CD8-positive, alpha-beta memory T cell (primary cell): ENCODE measurements around the gene NFIX. TPM values are rescaled to one million over a fixed set of nuclear protein-coding genes. Genes with fewer than 3 reads are reported as not detected.

ENCODE experiments used
- CTCF ChIA-PET: fragments of 350-600 bp; sonication (Branson Sonifier 250); formaldehyde crosslinking; loops from one replicate; lab custom pipeline; 2021; ENCODE audit warnings: antibody characterized with exemption; lab: Charles Lee
- POLR2A ChIA-PET: fragments of 350-600 bp; sonication (Branson Sonifier 250); formaldehyde crosslinking; loops from one replicate; lab custom pipeline; 2021; ENCODE audit warnings: antibody characterized with exemption; lab: Charles Lee
- DNase-seq, 5 donors: peaks; one replicate each; pipeline versions ENCODE4 v3.0.0 to v3.0.0-alpha.2; 2020 to 2022; ENCODE audit warnings: mixed read lengths in 1 of 5
- H3K27ac ChIP-seq: one replicate; pipeline ENCODE4 v1.7.0; 2013; ENCODE audit warnings: low read depth, mild to moderate bottlenecking, low read length, moderate library complexity
- H3K27me3 ChIP-seq: 2 replicates; pipeline ENCODE4 v1.7.0; 2013; ENCODE audit warnings: low read length, mild to moderate bottlenecking; ENCODE audit not compliant: insufficient read depth, poor library complexity, severe bottlenecking
- H3K36me3 ChIP-seq: 2 replicates; pipeline ENCODE4 v1.7.0; 2013; ENCODE audit warnings: mild to moderate bottlenecking, low read length, moderate library complexity; ENCODE audit not compliant: insufficient read depth
- H3K4me1 ChIP-seq: 2 replicates; pipeline ENCODE4 v1.7.0; 2013; ENCODE audit warnings: mild to moderate bottlenecking, low read length, moderate library complexity; ENCODE audit not compliant: insufficient read depth
- H3K4me3 ChIP-seq: 2 replicates; pipeline ENCODE4 v1.7.0; 2013; ENCODE audit warnings: mild to moderate bottlenecking, low read length
- H3K9me3 ChIP-seq: 2 replicates; pipeline ENCODE4 v1.7.0; 2013; ENCODE audit warnings: mild to moderate bottlenecking, low read length
- H3K27ac Mint-ChIP-seq, 8 donors: one replicate each; pipeline ENCODE4 v1.8.0; 2020 to 2021; ENCODE audit warnings: mixed read lengths in 8 of 8, mild to moderate bottlenecking in 6 of 8, inconsistent platforms in 3 of 8, moderate library complexity in 3 of 8
- H3K27me3 Mint-ChIP-seq, 2 donors: one replicate each; pipeline ENCODE4 v1.8.0; 2020 to 2021; ENCODE audit warnings: mixed read lengths in 2 of 2, mild to moderate bottlenecking in 1 of 2, moderate library complexity in 1 of 2
- H3K36me3 Mint-ChIP-seq, 3 donors: one replicate each; pipeline ENCODE4 v1.8.0; 2020 to 2021; ENCODE audit warnings: mixed read lengths in 3 of 3, inconsistent platforms in 1 of 3, mild to moderate bottlenecking in 1 of 3
- H3K4me1 Mint-ChIP-seq, 3 donors: one replicate each; pipeline ENCODE4 v1.8.0; 2020 to 2021; ENCODE audit warnings: mixed read lengths in 3 of 3, inconsistent platforms in 1 of 3, mild to moderate bottlenecking in 1 of 3
- H3K4me3 Mint-ChIP-seq, 7 donors: one replicate each; pipeline ENCODE4 v1.8.0; 2020 to 2021; ENCODE audit warnings: mixed read lengths in 7 of 7, mild to moderate bottlenecking in 6 of 7, moderate library complexity in 4 of 7, inconsistent platforms in 2 of 7
- H3K9me3 Mint-ChIP-seq, 5 donors: one replicate each; pipeline ENCODE4 v1.8.0; 2020 to 2022; ENCODE audit warnings: mixed read lengths in 5 of 5, mild to moderate bottlenecking in 3 of 5, moderate library complexity in 2 of 5, inconsistent platforms in 1 of 5
- polyA plus RNA-seq: library from polyadenylated mRNA; unstranded; fragments of 300-500 nt; fragmentation: Illumina TruSeq; gene quantifications from one replicate; pipeline ENCODE4 v1.2.3, GENCODE V29; 2021
- total RNA-seq, 2 experiments: library from RNA; stranded (reverse); gene quantifications; one replicate each; pipeline ENCODE4 v1.2.3, GENCODE V29; 2021

NFIX gene
- total and polyA plus RNA-seq, 3 experiments from 2014 or later, result 0.94 to 2.8 (median 2.3) TPM

DNA sequence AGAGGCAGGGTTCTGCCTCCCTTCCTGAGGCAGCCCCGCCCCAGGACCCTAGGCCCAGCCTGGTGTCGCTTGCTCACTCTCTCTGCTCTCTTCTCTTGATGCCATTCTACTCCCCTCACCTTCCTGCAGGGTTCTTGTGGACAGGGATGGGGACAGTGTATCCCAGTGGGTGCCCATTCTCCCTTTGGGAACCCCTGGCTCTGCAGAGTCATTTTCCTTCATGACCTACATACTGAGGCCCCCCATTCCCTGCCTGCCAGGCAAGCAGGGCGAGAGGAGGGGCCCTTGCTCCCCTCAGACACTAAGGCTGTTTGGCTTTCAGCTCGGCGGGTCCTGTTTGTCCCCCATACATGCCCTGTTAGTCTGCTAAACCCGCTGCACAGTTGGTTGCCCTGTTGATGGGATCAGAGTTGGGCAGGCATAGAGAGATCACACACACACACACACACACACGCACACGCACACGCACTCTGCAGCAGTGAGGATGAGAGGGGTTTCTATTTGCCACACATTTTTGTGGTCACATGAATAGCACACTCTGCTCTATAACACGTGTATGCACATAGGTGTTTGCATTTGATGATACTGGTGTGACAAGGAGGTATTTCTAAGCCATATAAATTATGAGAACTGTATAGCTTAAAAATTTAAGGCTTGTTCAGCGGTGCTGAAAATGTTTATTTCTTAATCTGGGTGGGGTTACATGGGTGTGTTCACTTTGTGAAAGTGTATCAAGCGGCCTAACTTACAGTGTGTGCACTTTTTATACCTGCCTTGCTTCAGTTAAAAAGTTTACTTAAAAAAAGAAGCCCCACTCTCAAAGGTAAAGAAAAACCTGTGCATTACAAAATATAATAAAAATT, 20.3 kb downstream of the NFIX start:
- H3K27ac ChIP-seq, result no peak overlapping the region
- H3K27me3 ChIP-seq, result peaks cover 34% of the 10 kb centered on the region
- ChIA-PET POLR2A (no interaction called here), CTCF (interaction anchor here (1.0 to 2.6 kb wide), 4 partner anchors 18 to 50 kb away, joined by 3 to 20 read pairs (median 3); no protein-coding TSS in a partner anchor)
- Mint-ChIP-seq H3K9me3 (peaks cover 0 to 4% (median 0%) of the 10 kb centered on the region in 5 donors), H3K27ac (peak overlapping the region in 2 of 8 donors; percentile 22 to 29), H3K36me3 (peaks cover 0 to 2% (median 0%) of the 10 kb centered on the region in 3 donors), H3K4me1 (peaks cover 23 to 29% (median 23%) of the 10 kb centered on the region in 3 donors), H3K4me3 (peak overlapping the region in 1 of 7 donors; percentile 12), H3K27me3 (peaks cover 47 to 78% of the 10 kb centered on the region in 2 donors)
- peaks cover 25% of the 10 kb centered on the region for H3K4me1 ChIP-seq
- no peaks in the 10 kb centered on the region for H3K9me3 ChIP-seq
- no peaks in the 10 kb centered on the region for H3K36me3 ChIP-seq
- H3K4me3 ChIP-seq, result no peak overlapping the region
- DNase-seq, result no peak

DNA sequence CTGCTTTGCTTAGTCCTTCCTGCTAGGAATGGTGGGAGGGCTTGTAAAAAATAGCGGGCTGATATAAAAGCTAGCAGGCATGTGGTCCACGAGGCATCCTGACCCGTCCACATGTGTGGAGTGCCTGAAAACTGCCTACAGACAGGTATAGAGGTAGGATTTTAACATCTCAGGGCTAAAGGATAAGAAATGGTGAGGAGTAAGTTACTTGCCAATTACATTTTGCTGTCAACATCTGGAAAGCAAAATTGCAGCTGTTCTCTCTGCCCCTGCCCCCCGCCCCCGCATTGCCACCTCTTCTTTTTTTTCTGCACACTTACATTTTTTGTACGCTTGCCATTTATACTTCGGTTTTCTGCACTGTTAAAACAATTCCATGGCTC, 21.0 kb downstream of the NFIX start:
- peaks cover 0 to 4% (median 0%) of the 10 kb centered on the region in 5 donors for H3K9me3 Mint-ChIP-seq
- POLR2A ChIA-PET, result no interaction called here

DNA sequence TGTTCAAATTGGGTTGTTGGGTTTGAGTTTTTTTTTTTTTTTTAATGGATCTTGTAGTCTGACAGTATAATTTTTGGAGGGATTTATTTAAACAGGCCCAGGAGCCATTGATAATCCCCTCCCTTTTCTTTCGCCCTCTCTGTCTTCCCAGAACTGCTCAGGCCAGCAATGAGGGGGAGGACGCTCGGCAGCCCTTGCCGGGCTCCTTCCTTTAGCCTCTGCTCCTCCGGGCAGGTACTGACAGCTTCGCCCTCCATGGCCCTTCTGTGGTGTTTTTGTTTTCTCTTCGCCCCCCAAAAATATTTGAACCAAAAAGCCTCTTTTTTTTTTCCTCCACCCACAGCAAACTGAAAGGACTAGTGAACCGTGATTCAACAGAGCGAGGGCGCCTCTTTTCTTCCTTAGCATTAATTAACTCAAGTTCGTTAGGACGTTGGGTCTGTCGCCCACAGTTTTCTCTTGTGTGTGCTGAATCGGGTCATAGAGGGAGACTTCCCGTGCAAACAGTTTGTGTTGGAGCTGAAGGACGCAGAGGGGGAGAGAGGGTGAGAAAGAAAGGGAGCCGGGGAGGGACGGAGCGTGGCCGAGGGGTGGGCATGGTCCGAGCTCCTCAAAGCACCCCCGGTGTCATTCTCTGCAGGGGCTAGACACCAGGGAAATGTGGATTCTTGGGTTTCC, 21.5 kb downstream of the NFIX start:
- Histone ChIP-seq H3K4me1 (peaks cover 25% of the 10 kb centered on the region), H3K4me3 (no peak overlapping the region), H3K27ac (peak overlapping the region; percentile 39), H3K36me3 (no peaks in the 10 kb centered on the region), H3K9me3 (no peaks in the 10 kb centered on the region), H3K27me3 (peaks cover 30% of the 10 kb centered on the region)
- ChIA-PET CTCF (no interaction called here), POLR2A (no interaction called here)
- peaks cover 23 to 27% (median 23%) of the 10 kb centered on the region in 3 donors for H3K4me1 Mint-ChIP-seq
- no peak for DNase-seq
- peaks cover 44 to 71% of the 10 kb centered on the region in 2 donors for H3K27me3 Mint-ChIP-seq
- no peak overlapping the region for H3K27ac Mint-ChIP-seq
- H3K9me3 Mint-ChIP-seq, result peaks cover 0 to 4% (median 0%) of the 10 kb centered on the region in 5 donors
- peaks cover 0 to 2% (median 0%) of the 10 kb centered on the region in 3 donors for H3K36me3 Mint-ChIP-seq
- H3K4me3 Mint-ChIP-seq, result peak overlapping the region in 1 of 7 donors; percentile 24

More for the DNA sequence above, 21.0 kb downstream of the NFIX start:
- H3K27me3 ChIP-seq, result peaks cover 34% of the 10 kb centered on the region
- peaks cover 47 to 74% of the 10 kb centered on the region in 2 donors for H3K27me3 Mint-ChIP-seq
- H3K36me3 Mint-ChIP-seq, result peaks cover 0 to 2% (median 0%) of the 10 kb centered on the region in 3 donors
- H3K27ac ChIP-seq, result no peak overlapping the region
- no peaks in the 10 kb centered on the region for H3K9me3 ChIP-seq
- H3K4me1 Mint-ChIP-seq, result peaks cover 23 to 29% (median 23%) of the 10 kb centered on the region in 3 donors
- no peak for DNase-seq
- H3K4me3 Mint-ChIP-seq, result peak overlapping the region in 1 of 7 donors; percentile 24
- CTCF ChIA-PET, result interaction anchor here (1.5 kb wide), 1 partner anchor 17 kb away, joined by 3 read pairs; no protein-coding TSS in a partner anchor
- no peak overlapping the region for H3K4me3 ChIP-seq
- H3K4me1 ChIP-seq, result peaks cover 25% of the 10 kb centered on the region
- no peaks in the 10 kb centered on the region for H3K36me3 ChIP-seq
- no peak overlapping the region for H3K27ac Mint-ChIP-seq

DNA sequence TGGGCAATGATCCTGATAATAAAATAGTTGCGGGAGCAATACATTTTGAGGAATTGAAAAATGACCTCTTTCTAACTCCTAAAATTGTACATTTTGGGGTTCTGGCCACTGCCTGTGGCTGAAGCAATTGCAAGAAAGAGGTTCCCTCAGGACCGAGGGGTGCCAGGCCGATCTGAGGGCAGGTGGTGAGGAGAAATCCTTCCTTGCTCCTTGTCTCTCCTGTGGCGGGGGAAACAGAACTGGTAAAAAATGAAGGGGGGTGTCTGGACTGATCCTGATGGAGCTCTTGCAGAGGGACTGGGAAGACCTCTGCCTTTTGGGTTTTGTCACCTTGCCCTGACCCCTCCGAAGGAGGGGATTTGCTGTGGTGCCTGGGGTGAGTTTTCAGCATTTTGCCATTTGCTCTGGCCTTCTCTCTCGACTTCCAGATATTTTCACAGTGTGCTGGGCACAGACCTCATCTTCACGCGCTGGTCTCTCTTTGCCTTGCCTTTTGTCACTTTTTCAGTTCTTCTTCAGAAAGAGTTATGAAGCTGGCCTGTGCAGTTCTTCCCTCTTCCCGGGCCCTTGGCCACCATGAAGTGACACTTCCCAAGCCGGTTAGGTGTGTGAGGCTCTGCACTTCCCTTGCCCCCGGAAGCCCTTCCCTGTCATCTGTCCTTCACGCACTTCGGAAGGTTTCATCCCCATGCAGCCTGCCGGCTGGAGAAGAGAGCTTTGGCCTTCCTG, 22.2 kb downstream of the NFIX start:
- Histone ChIP-seq H3K36me3 (no peaks in the 10 kb centered on the region), H3K27ac (peak overlapping the region; percentile 39), H3K4me3 (no peak overlapping the region), H3K4me1 (peaks cover 22% of the 10 kb centered on the region), H3K27me3 (peaks cover 25% of the 10 kb centered on the region), H3K9me3 (no peaks in the 10 kb centered on the region)
- peaks cover 22 to 28% (median 27%) of the 10 kb centered on the region in 3 donors for H3K4me1 Mint-ChIP-seq
- H3K27me3 Mint-ChIP-seq, result peaks cover 45 to 74% of the 10 kb centered on the region in 2 donors
- CTCF ChIA-PET, result interaction anchor here (1.2 kb wide), 1 partner anchor 52 kb away, joined by 3 read pairs; no protein-coding TSS in a partner anchor
- no peak overlapping the region for H3K4me3 Mint-ChIP-seq
- no peak for DNase-seq
- POLR2A ChIA-PET, result no interaction called here
- peaks cover 0 to 3% (median 0%) of the 10 kb centered on the region in 5 donors for H3K9me3 Mint-ChIP-seq
- H3K36me3 Mint-ChIP-seq, result peaks cover 0 to 2% (median 0%) of the 10 kb centered on the region in 3 donors
- no peak overlapping the region for H3K27ac Mint-ChIP-seq

DNA sequence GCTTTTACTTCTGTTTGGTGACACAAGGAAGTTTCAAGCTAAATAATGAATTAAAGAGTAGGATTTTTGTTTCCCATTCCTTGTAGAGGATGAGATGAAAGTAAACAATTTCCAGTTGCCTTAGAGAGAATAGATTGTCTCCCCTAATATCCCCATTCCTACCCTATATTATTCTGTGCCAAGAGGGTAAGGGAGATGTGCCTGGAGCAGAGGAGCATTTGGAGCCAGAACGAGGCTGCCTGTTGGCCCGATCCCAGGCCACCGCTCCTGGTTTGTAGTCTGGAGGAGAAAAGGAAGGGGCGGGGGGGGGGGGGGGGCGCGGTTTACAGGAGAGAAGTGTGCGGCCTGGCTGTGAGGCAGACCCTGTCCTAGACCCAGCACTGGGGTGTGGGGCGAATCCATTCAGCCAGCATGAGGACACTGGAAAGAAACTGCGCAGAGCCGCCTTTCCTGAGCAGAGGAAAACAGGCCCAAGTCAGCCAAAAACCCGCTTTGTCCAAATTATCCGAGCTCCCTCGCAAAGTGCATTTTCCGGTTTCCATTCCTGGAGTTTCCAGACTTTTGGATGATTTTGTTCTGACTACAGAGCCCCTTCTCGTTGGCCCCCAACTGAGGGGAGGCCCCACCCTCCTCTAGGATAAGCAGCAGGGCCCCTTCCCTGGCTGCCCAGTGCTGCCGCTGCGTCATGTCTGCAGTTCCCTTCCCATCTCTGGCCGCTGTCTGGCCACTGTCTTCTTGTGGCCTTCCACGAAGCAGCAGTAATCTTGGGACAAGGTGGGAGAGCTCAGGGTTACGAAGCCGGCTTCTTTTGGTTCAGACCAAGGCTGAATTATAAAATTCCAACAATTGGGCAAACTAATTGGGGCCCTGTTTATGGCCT, 23.0 kb downstream of the NFIX start:
- no peak overlapping the region for H3K4me3 ChIP-seq
- Mint-ChIP-seq H3K36me3 (no peaks in the 10 kb centered on the region), H3K9me3 (peaks cover 0 to 2% (median 0%) of the 10 kb centered on the region in 5 donors), H3K4me1 (peaks cover 15 to 26% (median 21%) of the 10 kb centered on the region in 3 donors), H3K4me3 (no peak overlapping the region), H3K27ac (no peak overlapping the region), H3K27me3 (peaks cover 42 to 72% of the 10 kb centered on the region in 2 donors)
- CTCF ChIA-PET, result interaction anchor here (1.2 kb wide), 1 partner anchor 53 kb away, joined by 3 read pairs; no protein-coding TSS in a partner anchor
- POLR2A ChIA-PET, result no interaction called here
- DNase-seq, result no peak
- peak overlapping the region; percentile 39 for H3K27ac ChIP-seq
- H3K9me3 ChIP-seq, result no peaks in the 10 kb centered on the region
- H3K27me3 ChIP-seq, result peaks cover 25% of the 10 kb centered on the region
- H3K4me1 ChIP-seq, result peaks cover 21% of the 10 kb centered on the region
- H3K36me3 ChIP-seq, result no peaks in the 10 kb centered on the region

DNA sequence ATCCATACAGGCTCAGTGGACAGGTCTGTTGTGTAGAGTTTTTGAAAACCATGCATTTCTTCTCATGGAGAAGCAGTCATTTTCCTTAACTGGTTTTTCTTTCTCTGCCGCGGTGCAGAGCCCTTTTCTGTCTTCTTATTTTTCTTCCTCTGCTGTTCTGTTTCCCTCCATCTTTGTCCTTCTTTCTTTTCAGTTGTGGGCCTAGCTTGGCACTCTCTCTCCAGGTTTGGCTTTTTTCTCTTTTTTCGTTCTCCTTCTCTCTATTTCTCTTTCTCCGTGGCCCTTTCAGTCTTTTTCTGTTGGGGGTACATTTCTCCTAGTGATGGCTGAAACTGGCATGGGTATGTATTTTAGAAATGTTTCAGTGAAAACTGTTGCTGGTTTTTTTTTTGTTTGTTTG, 24.1 kb downstream of the NFIX start:
- Mint-ChIP-seq H3K36me3 (no peaks in the 10 kb centered on the region), H3K4me3 (no peak overlapping the region), H3K27ac (no peak overlapping the region), H3K27me3 (peaks cover 40 to 67% of the 10 kb centered on the region in 2 donors), H3K9me3 (peaks cover 0 to 2% (median 0%) of the 10 kb centered on the region in 5 donors), H3K4me1 (peaks cover 13 to 24% (median 18%) of the 10 kb centered on the region in 3 donors)
- Histone ChIP-seq H3K27ac (no peak overlapping the region), H3K4me1 (peaks cover 18% of the 10 kb centered on the region), H3K27me3 (peaks cover 19% of the 10 kb centered on the region), H3K9me3 (no peaks in the 10 kb centered on the region), H3K36me3 (no peaks in the 10 kb centered on the region), H3K4me3 (no peak overlapping the region)
- CTCF ChIA-PET, result no interaction called here
- POLR2A ChIA-PET, result no interaction called here
- DNase-seq, result no peak

DNA sequence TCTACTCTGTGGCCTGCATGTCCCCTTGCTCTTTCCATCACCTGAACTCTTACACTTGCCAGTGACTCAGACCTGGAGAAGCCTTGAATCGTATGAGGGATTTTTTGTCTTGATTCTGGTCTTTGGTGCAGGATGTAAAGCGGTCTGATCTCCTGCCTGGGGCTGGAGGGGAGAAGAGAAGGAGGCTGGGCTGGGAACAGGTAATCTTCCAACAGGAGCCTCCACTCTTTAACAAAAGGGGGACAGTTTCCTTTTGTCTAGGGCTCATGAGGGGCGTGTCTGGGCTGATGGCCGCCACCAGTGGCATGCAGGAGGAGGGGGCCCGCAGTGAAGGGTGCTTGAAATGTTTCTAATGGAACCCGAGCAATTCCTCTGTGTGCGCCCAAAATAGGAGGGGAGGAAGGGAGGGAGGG, 24.7 kb downstream of the NFIX start:
- Histone ChIP-seq H3K9me3 (no peaks in the 10 kb centered on the region), H3K27ac (no peak overlapping the region), H3K36me3 (no peaks in the 10 kb centered on the region), H3K4me3 (no peak overlapping the region), H3K27me3 (peaks cover 17% of the 10 kb centered on the region), H3K4me1 (peaks cover 20% of the 10 kb centered on the region)
- CTCF ChIA-PET, result no interaction called here
- no peak for DNase-seq
- Mint-ChIP-seq H3K9me3 (no peaks in the 10 kb centered on the region), H3K27me3 (peaks cover 38 to 67% of the 10 kb centered on the region in 2 donors), H3K4me1 (peaks cover 14 to 25% (median 21%) of the 10 kb centered on the region in 3 donors), H3K36me3 (no peaks in the 10 kb centered on the region), H3K4me3 (peak overlapping the region in 1 of 7 donors; percentile 18), H3K27ac (peak overlapping the region in 1 of 8 donors; percentile 58)
- POLR2A ChIA-PET, result no interaction called here
